DMS153 treated with DMSO at 0.1 percent for 48 hours (cell line): ENCODE data around the gene ZFYVE28.

Experiments
- DNase-seq: peaks from one replicate; lab custom pipeline; 2025; ENCODE audit not compliant: unreplicated experiment; lab: John Stamatoyannopoulos, UW

ZFYVE28 gene

GRCh38 chr4:2306773-2307410, 111.6 kb downstream of the ZFYVE28 start:
- DNase-seq = no peak

GRCh38 chr4:2305766-2306501, 112.5 kb downstream of the ZFYVE28 start:
- DNase-seq = no peak

- DNase-seq = no peak
Measured at GRCh38 chr4:2304877-2305561, 113.4 kb downstream of the ZFYVE28 start.

GRCh38 chr4:2304321-2304876, 114.0 kb downstream of the ZFYVE28 start:
- no peak for DNase-seq

GRCh38 chr4:2303686-2304320, 114.6 kb downstream of the ZFYVE28 start:
- no peak for DNase-seq

GRCh38 chr4:2303121-2303685, 115.2 kb downstream of the ZFYVE28 start:
- DNase-seq = no peak

- DNase-seq = no peak
Measured at GRCh38 chr4:2302387-2303119, 115.9 kb downstream of the ZFYVE28 start.

GRCh38 chr4:2301806-2302205, 116.6 kb downstream of the ZFYVE28 start:
- DNase-seq = no peak

- no peak for DNase-seq
Measured at GRCh38 chr4:2301225-2301642, 117.2 kb downstream of the ZFYVE28 start.

GRCh38 chr4:2300431-2301224, 117.8 kb downstream of the ZFYVE28 start:
- DNase-seq = no peak

- DNase-seq = no peak
Measured at GRCh38 chr4:2299794-2300193, 118.7 kb downstream of the ZFYVE28 start.

- no peak for DNase-seq
Measured at GRCh38 chr4:2298532-2298991, 119.9 kb downstream of the ZFYVE28 start.

- no peak for DNase-seq
Measured at GRCh38 chr4:2297606-2298531, 120.6 kb downstream of the ZFYVE28 start.

GRCh38 chr4:2296631-2297601, 121.5 kb downstream of the ZFYVE28 start:
- no peak for DNase-seq

GRCh38 chr4:2295900-2296442, 122.5 kb downstream of the ZFYVE28 start:
- no peak for DNase-seq

GRCh38 chr4:2295500-2295899, 122.9 kb downstream of the ZFYVE28 start:
- no peak for DNase-seq

GRCh38 chr4:2292646-2293108, 125.8 kb downstream of the ZFYVE28 start:
- DNase-seq = no peak
